ENCODE measurements around the gene RBM5.

GRCh38 chr3:50139718-50140423 is 51.2 kb downstream of the RBM5 start:
- no peak for TF ChIP-seq CTCF (IDR thresholded peaks at IDR 0.05)
- no peak for TF ChIP-seq EZH2 (IDR thresholded peaks at IDR 0.05; ENCODE audit: borderline replicate concordance, insufficient read depth, low read depth, low read length, poor library complexity, severe bottlenecking)

All from B cell (primary cell).